Stomach (tissue), 9 donors: ENCODE measurements around the gene TSEN54. TPM values are rescaled to one million over a fixed set of nuclear protein-coding genes. Genes with fewer than 3 reads are reported as not detected.

Source experiments
- DNase-seq, 2 donors: peaks; one replicate each; pipeline versions ENCODE4 v3.0.0 to v3.0.0-alpha.2; 2013 to 2019
- H3K27ac ChIP-seq, 5 donors: fragments of 200-600 bp in 4 of 5; sonication (generic) in 4 of 5; one replicate each; pipeline ENCODE4 v1.5.1; 2013 to 2019; ENCODE audit warnings: mild to moderate bottlenecking in 1 of 5, moderate library complexity in 1 of 5
- H3K27me3 ChIP-seq, 3 donors: fragments of 200-600 bp; sonication (generic); one replicate each; pipeline ENCODE4 v1.5.1; 2017 to 2019; ENCODE audit warnings: mixed run types in 1 of 3
- H3K36me3 ChIP-seq, 4 donors: fragments of 200-600 bp; sonication (generic); 1 replicate in 3 of 4; 2 replicates in 1 of 4; pipeline ENCODE4 v1.5.1; 2016 to 2019
- H3K4me1 ChIP-seq, 4 donors: fragments of 200-600 bp; sonication (generic); one replicate each; pipeline ENCODE4 v1.5.1; 2016 to 2019
- H3K4me3 ChIP-seq, 4 donors: fragments of 200-600 bp; sonication (generic) in 3 of 4; one replicate each; pipeline ENCODE4 v1.5.1; 2016 to 2019; ENCODE audit warnings: mild to moderate bottlenecking in 1 of 4
- H3K9me3 ChIP-seq, 4 donors: fragments of 200-600 bp; sonication (generic); one replicate each; pipeline ENCODE4 v1.5.1; 2016 to 2019
- CTCF ChIP-seq, 7 experiments: fragments of 450-650 bp in 4 of 7; fragments of 200-600 bp in 3 of 7; sonication (generic) in 3 of 7; IDR thresholded peaks; one replicate each; pipeline ENCODE4 v1.5.1; 2016 to 2019; ENCODE audit warnings: antibody characterized with exemption in 7 of 7, control low read depth in 2 of 7, mild to moderate bottlenecking in 1 of 7
- EP300 ChIP-seq: sonication (generic); formaldehyde crosslinking; IDR thresholded peaks from one replicate; pipeline ENCODE4 v1.6.1; 2017; ENCODE audit warnings: antibody characterized with exemption
- POLR2A ChIP-seq, 4 donors: fragments of 450-650 bp; IDR thresholded peaks; one replicate each; pipeline ENCODE4 v1.6.1; 2016; ENCODE audit warnings: antibody characterized with exemption in 4 of 4, control low read depth in 2 of 4, mild to moderate bottlenecking in 1 of 4, moderate library complexity in 1 of 4
- POLR2AphosphoS5 ChIP-seq, 3 donors: sonication (generic); formaldehyde crosslinking; IDR thresholded peaks; one replicate each; pipeline ENCODE4 v1.6.1; 2016; ENCODE audit warnings: antibody characterized with exemption in 3 of 3
- WGBS, 5 donors: extraction: QIAGEN DNeasy Blood & Tissue Kit in 3 of 5; methylation state at CpG; one replicate each; pipeline versions ENCODE4 v1.1.5 to v1.1.7; 2013 to 2018; 5-methylcytosine and 5-hydroxymethylcytosine counted together
- intact Hi-C: fragments of 100-400 bp; cut with DNase I; formaldehyde crosslinking; loops from one replicate; pipeline ENCODE4 v1.15.1; 2023; ENCODE audit warnings: low total_unique reads
- polyA plus RNA-seq, 3 donors: library from polyadenylated mRNA; stranded (reverse); fragments of 200-250 nt; gene quantifications; one replicate each; pipeline ENCODE4 v1.2.3, GENCODE V29; 2013
- total RNA-seq, 5 donors: library from RNA; depleted of rRNA; stranded (reverse); fragments of >200 nt; gene quantifications; one replicate each; pipeline versions ENCODE4 v1.1.0 to v1.2.3, GENCODE V29; 2014 to 2016
- donor health status: healthy with polysubstance abuse.
- donor health status: Bipolar disorder and iron deficiency.
- donor health status: healthy.

Gene TSEN54
- total and polyA plus RNA-seq, 8 donors, result 13.2 to 219 (median 42.1) TPM

DNA sequence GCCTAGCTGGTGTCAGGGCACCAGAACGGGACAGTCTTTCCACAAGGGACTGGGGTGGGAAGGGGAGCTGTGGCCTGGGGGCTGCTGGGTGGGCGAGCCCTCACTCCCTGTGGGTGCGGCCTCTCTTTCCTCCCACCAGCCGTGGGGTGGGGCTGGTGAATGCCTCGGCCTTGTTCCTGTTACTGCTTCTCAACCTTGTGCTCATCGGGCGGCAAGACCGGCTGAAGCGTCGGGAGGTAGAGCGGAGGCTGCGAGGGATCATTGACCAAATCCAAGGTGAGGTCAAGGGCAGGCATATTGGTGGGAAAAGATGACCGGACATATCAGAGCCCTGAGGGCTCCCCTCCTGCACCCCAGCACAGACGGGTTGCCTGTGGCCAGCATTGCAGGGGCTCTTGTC, 30.2 kb upstream of the TSEN54 start:
- intact Hi-C loops, result no loop called here
- Histone ChIP-seq H3K4me1 (peaks cover 11 to 65% (median 50%) of the 10 kb centered on the region in 4 donors), H3K36me3 (peaks cover 0 to 41% (median 31%) of the 10 kb centered on the region in 4 donors), H3K27me3 (no peaks in the 10 kb centered on the region), H3K27ac (peak overlapping the region in 1 of 5 donors; percentile 39), H3K9me3 (no peaks in the 10 kb centered on the region), H3K4me3 (no peak overlapping the region)
- DNase-seq, result peak in 1 of 2 donors; percentile 1
- 87 to 92% (median 91%) methylated on average over 13 to 14 of the region's 14 CpGs for WGBS, 5 donors
- TF ChIP-seq CTCF (IDR thresholded peaks at IDR 0.05) (no peak), EP300 (no peak), POLR2AphosphoS5 (IDR thresholded peaks at IDR 0.05) (no peak), POLR2A (IDR thresholded peaks at IDR 0.05) (no peak)

DNA sequence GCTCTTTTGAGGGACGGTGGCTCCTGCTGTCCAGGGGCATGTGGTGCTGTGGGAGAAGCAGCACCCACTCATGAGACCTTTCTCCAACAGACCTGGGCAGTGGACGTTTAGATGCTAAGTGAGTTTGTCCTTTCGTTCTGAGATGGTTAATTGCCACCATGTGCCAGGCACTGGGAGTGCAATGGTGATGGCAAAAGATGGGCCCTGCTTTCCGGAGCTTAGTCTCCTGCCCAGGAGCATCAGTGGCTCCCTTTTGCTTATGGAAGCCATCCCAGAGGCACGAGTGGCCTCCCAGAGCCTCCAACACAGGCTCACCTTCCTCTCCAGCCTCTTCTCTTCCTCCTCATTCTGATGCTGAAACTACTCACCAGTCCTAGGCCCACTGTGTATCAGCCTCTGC, 29.4 kb upstream of the TSEN54 start:
- no peak for DNase-seq
- H3K27ac ChIP-seq, result peak overlapping the region in 4 of 5 donors; percentile 39 to 47 (median 44)
- H3K9me3 ChIP-seq, result no peaks in the 10 kb centered on the region
- TF ChIP-seq CTCF (IDR thresholded peaks at IDR 0.05), result no peak
- no peak for TF ChIP-seq POLR2A (IDR thresholded peaks at IDR 0.05)
- TF ChIP-seq EP300, result no peak
- no peak for TF ChIP-seq POLR2AphosphoS5 (IDR thresholded peaks at IDR 0.05)
- no peaks in the 10 kb centered on the region for H3K27me3 ChIP-seq
- WGBS, 5 donors, result 76 to 87% (median 84%) methylated on average over 5 of the region's 5 CpGs
- peaks cover 11 to 59% (median 42%) of the 10 kb centered on the region in 4 donors for H3K4me1 ChIP-seq
- intact Hi-C loops, result no loop called here
- no peak overlapping the region for H3K4me3 ChIP-seq
- H3K36me3 ChIP-seq, result peaks cover 8 to 49% (median 39%) of the 10 kb centered on the region in 4 donors

DNA sequence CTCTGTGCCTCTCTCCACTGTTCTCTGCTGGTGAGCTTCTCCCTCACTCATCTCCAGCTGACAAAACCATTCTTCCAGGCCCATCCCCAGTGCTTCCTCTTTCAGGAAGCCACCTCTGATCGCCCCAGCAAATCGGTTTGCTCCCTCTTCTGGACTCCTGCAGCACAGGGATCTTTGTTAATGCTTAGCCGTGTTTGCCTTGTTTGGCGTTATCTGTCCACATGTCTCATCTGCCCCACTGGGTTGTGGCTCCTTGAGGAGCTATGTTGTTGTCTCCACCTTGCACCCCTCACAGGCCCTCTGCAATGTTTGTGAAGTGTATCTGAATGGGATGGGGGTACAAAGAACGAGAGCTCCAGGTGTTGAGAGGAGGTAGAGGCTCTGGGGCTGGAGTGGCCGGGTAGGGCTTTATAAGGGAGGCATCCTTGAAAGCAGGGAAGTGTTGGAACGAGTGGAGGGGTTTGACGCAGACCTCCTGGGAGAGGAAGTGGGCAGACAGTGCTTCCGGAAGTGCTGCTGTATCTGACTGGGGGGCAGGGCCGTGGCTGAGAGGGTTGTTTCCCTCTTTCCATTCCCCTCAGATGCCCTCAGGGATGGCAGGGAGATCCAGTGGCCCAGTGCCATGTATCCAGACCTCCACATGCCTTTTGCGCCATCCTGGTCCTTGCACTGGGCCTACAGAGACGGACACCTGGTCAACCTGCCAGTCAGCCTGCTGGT, 28.8 kb upstream of the TSEN54 start:
- DNase-seq, result no peak
- Histone ChIP-seq H3K27ac (peak overlapping the region in 4 of 5 donors; percentile 39 to 47 (median 44)), H3K4me3 (no peak overlapping the region), H3K36me3 (peaks cover 12 to 54% (median 44%) of the 10 kb centered on the region in 4 donors), H3K27me3 (no peaks in the 10 kb centered on the region), H3K9me3 (no peaks in the 10 kb centered on the region), H3K4me1 (peaks cover 11 to 55% (median 41%) of the 10 kb centered on the region in 4 donors)
- no peak for TF ChIP-seq CTCF (IDR thresholded peaks at IDR 0.05)
- WGBS, 5 donors, result 66 to 79% (median 75%) methylated on average over 11 to 12 of the region's 12 CpGs
- intact Hi-C loops, result no loop called here

- no peak for TF ChIP-seq CTCF (IDR thresholded peaks at IDR 0.05)
- no peaks in the 10 kb centered on the region for H3K9me3 ChIP-seq
- H3K4me1 ChIP-seq, result peaks cover 11 to 52% (median 39%) of the 10 kb centered on the region in 4 donors
- peaks cover 26 to 64% (median 58%) of the 10 kb centered on the region in 4 donors for H3K36me3 ChIP-seq
- peak overlapping the region in 1 of 5 donors; percentile 73 for H3K27ac ChIP-seq
- DNase-seq, result no peak
- no peak overlapping the region for H3K4me3 ChIP-seq
- intact Hi-C loops, result no loop called here
- WGBS, 5 donors, result 86 to 94% (median 92%) methylated on average over 12 to 24 of the region's 24 CpGs
- no peaks in the 10 kb centered on the region for H3K27me3 ChIP-seq
These were observed 27.4 kb upstream of the TSEN54 start for GRCh38 chr17:75488693-75489510.
